HepG2 (cell line): ENCODE results near the gene PNPLA2. TPM values are rescaled to one million over a fixed set of nuclear protein-coding genes. Genes with fewer than 3 reads are reported as not detected.

Source experiments
- BRCA1 ChIP-seq: sonication (generic); formaldehyde crosslinking; IDR thresholded peaks from 2 replicates; pipeline ENCODE4 v1.4.0; 2020; ENCODE audit warnings: missing genetic modification reagents
- GABPA ChIP-seq, 2 experiments: IDR thresholded peaks; 2 replicates each; pipeline ENCODE4 v1.6.1; 2011 to 2016; ENCODE audit warnings: low read depth in 2 of 2, low read length in 1 of 2, missing biosample characterization in 1 of 2, missing genetic modification characterization in 1 of 2
- GPN1 ChIP-seq: sonication (generic); formaldehyde crosslinking; IDR thresholded peaks from 2 replicates; pipeline ENCODE4 v1.5.1; 2020; ENCODE audit warnings: missing genetic modification reagents, borderline replicate concordance
- HNRNPL ChIP-seq: fragments of 200-400 bp; formaldehyde crosslinking; IDR thresholded peaks from 2 replicates; pipeline ENCODE4 v1.6.1; 2017; ENCODE audit warnings: mild to moderate bottlenecking, low read depth, low read length
- KDM4B ChIP-seq: sonication (generic); formaldehyde crosslinking; IDR thresholded peaks from 2 replicates; pipeline ENCODE4 v1.4.0; 2020; ENCODE audit warnings: missing genetic modification reagents
- MAZ ChIP-seq, 2 experiments: sonication (generic) in 1 of 2; formaldehyde crosslinking in 1 of 2; IDR thresholded peaks; 2 replicates each; pipeline versions ENCODE4 v1.5.0 to v1.6.1; 2012 to 2020; ENCODE audit warnings: low read depth in 2 of 2, mild to moderate bottlenecking in 2 of 2, borderline replicate concordance in 1 of 2, improper control_type of control experiment in 1 of 2, low read length in 1 of 2, missing genetic modification reagents in 1 of 2, moderate library complexity in 1 of 2
- PCBP2 ChIP-seq: fragments of 200-400 bp; formaldehyde crosslinking; optimal IDR thresholded peaks from 2 replicates; pipeline ENCODE3; 2018; ENCODE audit warnings: low read length, low read depth; ENCODE audit not compliant: poor library complexity, severe bottlenecking
- REPIN1 ChIP-seq: sonication (generic); formaldehyde crosslinking; IDR thresholded peaks from 2 replicates; pipeline ENCODE4 v1.8.0; 2022; ENCODE audit warnings: missing genetic modification reagents, low read depth, mild to moderate bottlenecking, borderline replicate concordance
- SIN3A ChIP-seq: IDR thresholded peaks from 2 replicates; pipeline ENCODE4 v1.6.1; 2011; ENCODE audit warnings: low read depth, mild to moderate bottlenecking, control low read depth, low read length, borderline replicate concordance
- SMAD9 ChIP-seq: sonication (generic); formaldehyde crosslinking; IDR thresholded peaks from 2 replicates; pipeline ENCODE4 v1.5.1; 2020; ENCODE audit warnings: mild to moderate bottlenecking, missing genetic modification reagents
- SP5 ChIP-seq: IDR thresholded peaks from 2 replicates; pipeline ENCODE4 v1.6.1; 2016; ENCODE audit warnings: low read depth, borderline replicate concordance
- SRSF1 ChIP-seq: fragments of 200-400 bp; formaldehyde crosslinking; optimal IDR thresholded peaks from 2 replicates; pipeline ENCODE3; 2017; ENCODE audit warnings: mild to moderate bottlenecking, low read depth, low read length, moderate library complexity
- SRSF4 ChIP-seq: fragments of 200-400 bp; formaldehyde crosslinking; IDR thresholded peaks from one replicate; pipeline ENCODE4 v1.6.1; 2018; ENCODE audit warnings: mild to moderate bottlenecking, low read depth, low read length, moderate library complexity; ENCODE audit not compliant: poor library complexity, severe bottlenecking
- TAF1 ChIP-seq: sonication (generic); formaldehyde crosslinking; IDR thresholded peaks from 2 replicates; pipeline ENCODE4 v1.4.0; 2020; ENCODE audit warnings: missing genetic modification reagents
- TEAD3 ChIP-seq: optimal IDR thresholded peaks from 2 replicates; pipeline ENCODE3; 2016; ENCODE audit warnings: borderline replicate concordance
- ZNF598 ChIP-seq: sonication (generic); formaldehyde crosslinking; IDR thresholded peaks from 2 replicates; pipeline ENCODE4 v1.5.1; 2020; ENCODE audit warnings: mild to moderate bottlenecking, missing genetic modification reagents, borderline replicate concordance
- ZNF678 ChIP-seq: sonication (generic); formaldehyde crosslinking; IDR thresholded peaks from 2 replicates; pipeline ENCODE4 v1.4.0; 2020; ENCODE audit warnings: mild to moderate bottlenecking, missing genetic modification reagents
- polyA plus RNA-seq, 8 experiments: library from polyadenylated mRNA; depleted of rRNA in 3 of 8; stranded (reverse) in 7 of 8; unstranded in 1 of 8; fragments of >200 nt; fragmentation: Illumina TruSeq in 4 of 8; extraction: Trizol in 4 of 8; gene quantifications; 2 replicates each; pipeline versions ENCODE4 v1.2.1 to v1.2.3, GENCODE V29; 2011 to 2016; ENCODE audit warnings: low read depth in 4 of 8, missing spikeins in 1 of 8, mixed read lengths in 1 of 8; ENCODE audit not compliant: insufficient read depth in 1 of 8
- total RNA-seq, 5 experiments: library from RNA; depleted of rRNA; stranded (reverse); fragments of >200 nt; fragmentation: Illumina TruSeq; extraction: Trizol; gene quantifications; 2 replicates each; pipeline ENCODE4 v1.2.3, GENCODE V29; 2016; ENCODE audit warnings: low read depth in 1 of 5
- TF ChIP-seq, protein P1 (sequence below): sonication (generic); formaldehyde crosslinking; conservative IDR thresholded peaks from 2 replicates; pipeline ENCODE4 v1.4.0; 2020; ENCODE audit warnings: missing genetic modification reagents
- TF ChIP-seq, protein P2 (sequence below): IDR thresholded peaks from 2 replicates; pipeline ENCODE4 v1.6.1; 2016; ENCODE audit warnings: missing compliant biosample characterization, missing genetic modification reagents, borderline replicate concordance
- TF ChIP-seq, protein P3 (sequence below): sonication (generic); formaldehyde crosslinking; IDR thresholded peaks from 2 replicates; pipeline ENCODE4 v1.8.0; 2022; ENCODE audit warnings: mild to moderate bottlenecking, missing genetic modification reagents, borderline replicate concordance

Gene PNPLA2
- total and polyA plus RNA-seq, 2 of the 13 experiments (the other 11 are each of a cell fraction or from before 2014, with no cell fraction given) = 10.5 to 43.2 TPM

DNA sequence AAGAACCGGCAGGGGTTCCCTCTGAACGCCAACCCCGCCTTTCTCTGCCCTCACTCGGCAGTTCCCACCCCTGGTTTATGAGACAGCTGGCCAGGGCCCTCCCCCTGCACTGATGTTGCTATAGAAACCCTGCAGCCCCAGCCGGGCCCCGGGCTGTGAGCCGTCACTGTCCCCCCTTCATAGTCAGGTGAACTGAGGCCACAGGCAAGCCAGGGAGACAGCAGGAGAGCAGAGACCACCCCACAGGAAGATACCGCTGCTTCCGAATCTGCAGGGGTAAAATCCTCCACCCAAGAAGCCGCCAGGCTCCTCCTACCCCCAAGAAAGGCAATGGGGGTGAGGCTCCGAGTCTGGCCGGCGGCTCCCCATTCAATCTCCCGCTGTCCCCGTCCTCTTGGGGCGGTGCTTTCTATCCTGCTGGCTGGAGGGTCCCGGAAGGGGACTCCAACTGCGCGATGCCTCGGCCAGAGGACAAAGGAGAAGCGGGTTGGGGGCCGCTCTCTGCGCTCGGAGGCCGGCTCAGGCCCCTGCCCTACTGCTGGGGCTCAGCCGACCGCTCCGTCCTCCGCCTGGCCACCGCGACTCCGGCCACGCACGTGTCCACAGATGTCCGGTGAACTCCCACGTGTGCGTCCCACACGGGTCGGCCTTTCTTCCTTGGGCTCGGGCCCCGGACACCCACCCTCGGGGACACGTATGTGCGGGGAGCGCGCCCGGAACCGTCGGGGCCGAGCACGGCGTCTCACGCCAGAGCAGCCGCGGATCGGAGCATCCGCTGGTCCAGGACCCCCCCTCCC is 21.2 kb upstream of the PNPLA2 start (continued):
- TF ChIP-seq TEAD3 = no peak
- TF ChIP-seq, protein P1, sequence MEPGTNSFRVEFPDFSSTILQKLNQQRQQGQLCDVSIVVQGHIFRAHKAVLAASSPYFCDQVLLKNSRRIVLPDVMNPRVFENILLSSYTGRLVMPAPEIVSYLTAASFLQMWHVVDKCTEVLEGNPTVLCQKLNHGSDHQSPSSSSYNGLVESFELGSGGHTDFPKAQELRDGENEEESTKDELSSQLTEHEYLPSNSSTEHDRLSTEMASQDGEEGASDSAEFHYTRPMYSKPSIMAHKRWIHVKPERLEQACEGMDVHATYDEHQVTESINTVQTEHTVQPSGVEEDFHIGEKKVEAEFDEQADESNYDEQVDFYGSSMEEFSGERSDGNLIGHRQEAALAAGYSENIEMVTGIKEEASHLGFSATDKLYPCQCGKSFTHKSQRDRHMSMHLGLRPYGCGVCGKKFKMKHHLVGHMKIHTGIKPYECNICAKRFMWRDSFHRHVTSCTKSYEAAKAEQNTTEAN (CRISPR knock-in tag) = 0 out of 2 replicates have a peak, but pooled peaks have one; percentile 34
- TF ChIP-seq, protein P2, sequence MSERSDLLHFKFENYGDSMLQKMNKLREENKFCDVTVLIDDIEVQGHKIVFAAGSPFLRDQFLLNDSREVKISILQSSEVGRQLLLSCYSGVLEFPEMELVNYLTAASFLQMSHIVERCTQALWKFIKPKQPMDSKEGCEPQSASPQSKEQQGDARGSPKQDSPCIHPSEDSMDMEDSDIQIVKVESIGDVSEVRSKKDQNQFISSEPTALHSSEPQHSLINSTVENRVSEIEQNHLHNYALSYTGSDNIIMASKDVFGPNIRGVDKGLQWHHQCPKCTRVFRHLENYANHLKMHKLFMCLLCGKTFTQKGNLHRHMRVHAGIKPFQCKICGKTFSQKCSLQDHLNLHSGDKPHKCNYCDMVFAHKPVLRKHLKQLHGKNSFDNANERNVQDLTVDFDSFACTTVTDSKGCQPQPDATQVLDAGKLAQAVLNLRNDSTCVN (CRISPR knock-in tag) = peak; percentile 22; the same call in 1 of the 2 replicates
- TF ChIP-seq GPN1 (CRISPR knock-in tag) = peak; percentile 14; the same call in 1 of the 2 replicates
- TF ChIP-seq SP5 (CRISPR knock-in tag) = peak; percentile 11; the same call in 1 of the 2 replicates
- TF ChIP-seq TAF1 (CRISPR knock-in tag) = peak; percentile 47
- TF ChIP-seq, protein P3, sequence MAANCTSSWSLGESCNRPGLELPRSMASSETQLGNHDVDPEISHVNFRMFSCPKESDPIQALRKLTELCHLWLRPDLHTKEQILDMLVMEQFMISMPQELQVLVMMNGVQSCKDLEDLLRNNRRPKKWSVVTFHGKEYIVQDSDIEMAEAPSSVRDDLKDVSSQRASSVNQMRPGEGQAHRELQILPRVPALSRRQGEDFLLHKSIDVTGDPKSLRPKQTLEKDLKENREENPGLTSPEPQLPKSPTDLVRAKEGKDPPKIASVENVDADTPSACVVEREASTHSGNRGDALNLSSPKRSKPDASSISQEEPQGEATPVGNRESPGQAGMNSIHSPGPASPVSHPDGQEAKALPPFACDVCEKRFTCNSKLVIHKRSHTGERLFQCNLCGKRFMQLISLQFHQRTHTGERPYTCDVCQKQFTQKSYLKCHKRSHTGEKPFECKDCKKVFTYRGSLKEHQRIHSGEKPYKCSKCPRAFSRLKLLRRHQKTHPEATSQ = 0 out of 2 replicates have a peak, but pooled peaks have one; percentile 33
- no peak for TF ChIP-seq GABPA (IDR thresholded peaks at IDR 0.05; ENCODE audit: low read depth, low read length)
- no peak; the same call in 1 of the 2 replicates for TF ChIP-seq GABPA (CRISPR knock-in tag; IDR thresholded peaks at IDR 0.05; ENCODE audit: low read depth)
- no peak for TF ChIP-seq KDM4B (CRISPR knock-in tag)
- TF ChIP-seq BRCA1 = no peak
- TF ChIP-seq SIN3A = peak; percentile 85; the same call in 1 of the 2 replicates
- no peak for TF ChIP-seq REPIN1
- no peak for TF ChIP-seq ZNF598 (CRISPR knock-in tag)
- TF ChIP-seq HNRNPL = 0 out of 2 replicates have a peak, but pooled peaks have one; percentile 35
- TF ChIP-seq SRSF1 = no peak
- 0 out of 2 replicates have a peak, but pooled peaks have one; percentile 56 for TF ChIP-seq ZNF678 (CRISPR knock-in tag)
- TF ChIP-seq PCBP2 = no peak
- TF ChIP-seq SRSF4 = no peak
- 0 out of 2 replicates have a peak, but pooled peaks have one; percentile 63 for TF ChIP-seq SMAD9
- no peak for TF ChIP-seq MAZ (IDR thresholded peaks at IDR 0.05; ENCODE audit: borderline replicate concordance, low read depth, low read length)
- TF ChIP-seq MAZ (CRISPR knock-in tag; IDR thresholded peaks at IDR 0.05; ENCODE audit: low read depth) = no peak
